IPS DF 4.7 (cell line): Measurements from ENCODE around the gene KRT12.

Source experiments
- DNase-seq: peaks from one replicate; pipeline ENCODE4 v3.0.0-alpha.2; 2013; ENCODE audit warnings: low spot score; ENCODE audit errors: extremely low read depth

The KRT12 gene

GRCh38 chr17:40866838-40867237, at the start of gene KRT12:
KRT12 (minus strand) TSS chr17:40867223; CDS start chr17:40867186, 37 bp downstream.
- DNase-seq, result no peak

GRCh38 chr17:40916366-40916765, 49.3 kb upstream of the KRT12 start:
- no peak for DNase-seq

GRCh38 chr17:40915721-40916256, 48.8 kb upstream of the KRT12 start:
- DNase-seq, result no peak

- no peak for DNase-seq
These were observed 48.2 kb upstream of the KRT12 start for GRCh38 chr17:40915199-40915661.

- DNase-seq, result no peak
These were observed 47.2 kb upstream of the KRT12 start for GRCh38 chr17:40914075-40914855.

GRCh38 chr17:40912486-40913210, 45.6 kb upstream of the KRT12 start:
- DNase-seq, result no peak

GRCh38 chr17:40910441-40910841, 43.4 kb upstream of the KRT12 start:
- DNase-seq, result no peak

GRCh38 chr17:40909755-40910154, 42.7 kb upstream of the KRT12 start:
- no peak for DNase-seq

GRCh38 chr17:40909351-40909750, 42.3 kb upstream of the KRT12 start:
- DNase-seq, result peak; percentile 41

GRCh38 chr17:40906613-40907012, 39.6 kb upstream of the KRT12 start:
- no peak for DNase-seq

GRCh38 chr17:40905370-40905769, 38.3 kb upstream of the KRT12 start:
- no peak for DNase-seq

- DNase-seq, result no peak
These were observed 36.3 kb upstream of the KRT12 start for GRCh38 chr17:40903129-40903847.

GRCh38 chr17:40902498-40902897, 35.5 kb upstream of the KRT12 start:
- DNase-seq, result no peak

GRCh38 chr17:40901981-40902474, 35.0 kb upstream of the KRT12 start:
- no peak for DNase-seq

- DNase-seq, result no peak
These were observed 33.9 kb upstream of the KRT12 start for GRCh38 chr17:40900809-40901356.

GRCh38 chr17:40896916-40897455, 30.0 kb upstream of the KRT12 start:
- no peak for DNase-seq

- no peak for DNase-seq
These were observed 28.2 kb upstream of the KRT12 start for GRCh38 chr17:40895106-40895730.

GRCh38 chr17:40888196-40888720, 21.2 kb upstream of the KRT12 start:
- no peak for DNase-seq

GRCh38 chr17:40886090-40886489, 19.1 kb upstream of the KRT12 start:
- no peak for DNase-seq
